GM19043 (cell line): ENCODE measurements around the gene KRT33B.

Experiments used
- ATAC-seq: cut with Tn5 transposase; IDR thresholded peaks from one replicate; pipeline ENCODE4 v1.9.1; 2021; ENCODE audit warnings: low read depth; ENCODE audit not compliant: unreplicated experiment

KRT33B gene

DNA sequence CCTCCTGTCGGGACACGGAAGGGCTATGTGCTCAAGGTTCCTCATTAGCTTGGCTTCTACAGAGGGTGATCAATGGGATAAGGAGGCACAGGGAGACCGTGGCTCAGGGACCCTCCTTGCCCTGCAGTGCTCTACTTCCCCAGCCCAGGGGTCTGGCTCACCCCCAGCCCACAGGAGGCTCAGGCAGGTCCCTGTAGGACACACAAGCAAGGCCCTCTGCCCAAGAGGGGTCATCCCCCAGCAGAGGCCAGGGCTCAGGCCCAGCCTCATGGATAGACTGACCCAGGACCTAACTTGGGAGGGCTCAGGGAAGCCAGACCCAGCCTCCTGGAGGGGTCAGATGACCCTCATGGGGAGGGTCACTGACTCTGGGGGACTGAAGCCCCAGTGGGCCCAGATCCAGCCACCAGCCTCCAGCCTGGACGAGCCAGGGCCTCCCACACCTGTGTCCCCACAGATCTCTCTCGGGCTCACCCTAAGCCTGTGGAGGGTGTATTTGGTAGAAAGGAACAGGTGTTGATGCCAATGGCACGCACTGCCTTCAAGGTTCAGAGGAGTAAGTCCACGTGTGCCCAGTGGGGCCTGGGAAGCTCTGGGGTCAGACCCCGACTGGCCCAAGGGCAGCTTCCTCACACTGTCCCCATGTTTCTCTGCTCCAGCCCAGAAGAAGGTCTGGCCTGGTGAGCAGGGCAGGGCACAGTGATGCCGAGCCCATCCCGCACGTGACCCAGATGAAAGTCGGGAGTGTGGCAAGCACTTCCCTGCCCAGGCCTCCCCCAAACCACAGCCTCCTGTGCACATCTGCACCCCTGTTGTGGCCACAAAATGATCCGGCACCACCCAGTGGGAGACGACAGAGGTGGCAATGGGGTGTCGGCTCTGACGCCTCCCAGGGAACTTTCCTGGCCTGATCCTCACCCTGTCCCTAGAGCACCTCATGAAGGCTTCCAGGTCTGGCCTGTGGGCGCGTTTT, 43.2 kb downstream of the KRT33B start:
- no peak for ATAC-seq

DNA sequence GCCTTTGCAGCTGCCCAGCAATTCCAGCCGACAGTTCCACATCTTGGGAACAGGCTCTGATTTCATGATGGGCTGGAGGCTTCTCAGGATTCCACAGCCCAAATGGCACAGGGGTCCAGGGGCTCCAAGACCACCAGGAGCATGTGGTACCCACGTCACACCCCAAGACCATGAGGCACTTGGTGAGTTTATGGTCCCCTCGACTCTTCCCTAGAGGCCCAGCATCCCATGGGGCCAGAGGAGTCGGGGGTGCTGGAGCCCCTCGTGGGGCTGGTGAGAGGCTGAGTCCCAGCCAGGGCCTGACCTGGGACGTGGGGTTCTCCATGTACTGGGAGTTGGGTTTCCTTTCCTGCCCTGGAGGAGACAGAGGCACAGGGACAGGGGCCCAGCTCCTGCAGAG, 44.0 kb downstream of the KRT33B start:
- no peak for ATAC-seq

DNA sequence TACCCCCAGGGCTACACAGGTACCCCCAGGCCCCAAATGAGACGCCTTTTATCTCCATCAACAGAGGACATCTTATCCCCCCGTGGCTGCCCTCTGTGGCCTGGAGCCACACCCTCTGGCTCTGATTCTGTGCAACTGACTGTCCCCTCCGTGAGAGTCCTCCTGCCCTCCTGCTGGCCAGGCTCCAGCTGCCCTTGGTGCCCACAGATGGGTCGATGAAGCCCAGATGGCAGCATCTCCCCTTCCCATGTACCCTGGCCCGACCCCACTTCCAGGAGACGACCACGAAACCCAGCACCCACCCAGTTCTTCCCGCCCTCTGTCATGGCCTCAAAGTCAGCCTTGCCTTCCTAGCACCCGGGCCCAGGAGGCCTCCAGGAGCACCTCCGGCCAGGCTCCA, 44.5 kb downstream of the KRT33B start:
- ATAC-seq = no peak

- ATAC-seq = no peak
Measured at GRCh38 chr17:41324180-41325075, 45.2 kb downstream of the KRT33B start.

GRCh38 chr17:41322903-41323895, 46.4 kb downstream of the KRT33B start:
- no peak for ATAC-seq

DNA sequence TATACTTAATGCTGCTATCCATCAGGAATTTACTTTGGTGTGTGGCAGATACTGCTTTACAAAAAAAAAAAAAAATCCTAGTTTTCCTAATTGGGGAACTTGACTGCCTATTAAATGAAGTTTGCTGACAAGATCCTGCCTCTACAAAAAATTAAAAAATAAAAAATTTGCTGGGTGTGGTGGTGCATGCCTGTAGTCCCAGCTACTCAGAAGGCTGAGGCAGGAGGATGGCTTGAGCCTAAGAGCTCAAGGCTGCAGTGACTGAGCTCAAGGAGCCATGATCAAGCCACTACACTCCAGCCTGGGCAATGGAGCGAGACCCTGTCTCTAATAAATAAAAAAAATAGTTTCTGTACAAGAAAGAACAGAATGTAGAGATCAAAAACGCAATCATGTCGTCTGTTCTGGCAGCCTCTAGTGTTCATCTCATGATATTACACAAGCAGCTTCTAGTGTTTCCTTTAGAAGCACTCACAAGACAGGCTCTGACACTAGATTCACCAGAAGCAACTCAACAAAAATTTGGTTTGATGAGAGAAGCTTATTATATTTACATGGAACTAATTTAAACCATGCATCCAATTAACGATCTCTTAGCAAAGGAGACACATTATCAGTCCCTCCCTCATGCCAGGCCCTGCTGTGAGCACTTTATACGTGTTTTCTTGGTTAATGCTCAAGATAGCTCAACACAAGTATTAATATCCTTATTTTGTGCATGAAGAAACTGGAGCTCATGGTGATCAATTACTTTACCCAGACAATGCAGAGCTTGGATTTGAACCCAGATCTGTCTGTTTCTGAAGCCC, 47.3 kb downstream of the KRT33B start:
- no peak for ATAC-seq

- ATAC-seq = no peak
Measured at GRCh38 chr17:41318231-41318630, 51.4 kb downstream of the KRT33B start.

DNA sequence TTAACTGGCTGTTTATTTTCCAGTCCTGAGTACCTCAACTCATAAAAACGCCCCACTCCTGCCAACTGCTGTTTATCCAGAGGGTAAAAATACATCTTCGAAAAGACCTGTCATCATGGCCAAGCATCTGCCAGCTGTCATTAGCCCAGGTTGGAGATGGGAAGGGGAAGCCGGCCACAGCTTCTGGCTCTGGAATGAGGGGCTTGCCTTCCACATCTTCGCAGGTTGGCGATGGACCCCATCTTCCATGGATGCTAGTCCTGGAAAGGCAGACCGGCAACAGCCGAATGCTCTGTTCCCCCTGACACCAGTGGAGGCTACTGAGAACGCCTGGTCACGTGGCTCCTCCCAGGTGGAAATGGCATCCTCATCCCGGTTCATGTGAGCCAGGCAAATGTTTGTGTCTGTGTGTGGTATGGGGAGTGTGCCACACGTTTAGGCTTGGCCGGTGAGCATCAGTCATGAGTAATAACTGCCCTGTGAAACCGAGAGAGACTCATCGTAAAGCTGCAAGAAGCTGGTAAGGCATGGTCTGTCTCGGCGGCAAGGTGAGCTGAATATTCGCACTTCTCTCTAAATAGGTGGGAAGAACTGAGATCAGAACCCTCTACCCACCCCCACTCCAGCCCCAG, 53.7 kb downstream of the KRT33B start:
- ATAC-seq = no peak

- no peak for ATAC-seq
Measured at GRCh38 chr17:41315204-41315794, 54.3 kb downstream of the KRT33B start, which contains the start of gene KRTAP17-1. KRTAP17-1 (minus strand) TSS chr17:41315710; CDS start chr17:41315650, 60 bp downstream.
